Renal cortical epithelial cell (primary cell): Measurements from ENCODE around the gene E2F4. TPM values are rescaled to one million over a fixed set of nuclear protein-coding genes. Genes with fewer than 3 reads are reported as not detected.

Source experiments
- DNase-seq: peaks from one replicate; pipeline ENCODE4 v3.0.0-alpha.2; 2011; ENCODE audit warnings: low read depth
- total RNA-seq: library from RNA; depleted of rRNA; stranded (reverse); fragments of >200 nt; gene quantifications from 2 replicates; pipeline ENCODE4 v1.2.3, GENCODE V29; 2014

Gene E2F4
- total RNA-seq, 1 donor from 2014 or later, result 56.0 TPM

DNA sequence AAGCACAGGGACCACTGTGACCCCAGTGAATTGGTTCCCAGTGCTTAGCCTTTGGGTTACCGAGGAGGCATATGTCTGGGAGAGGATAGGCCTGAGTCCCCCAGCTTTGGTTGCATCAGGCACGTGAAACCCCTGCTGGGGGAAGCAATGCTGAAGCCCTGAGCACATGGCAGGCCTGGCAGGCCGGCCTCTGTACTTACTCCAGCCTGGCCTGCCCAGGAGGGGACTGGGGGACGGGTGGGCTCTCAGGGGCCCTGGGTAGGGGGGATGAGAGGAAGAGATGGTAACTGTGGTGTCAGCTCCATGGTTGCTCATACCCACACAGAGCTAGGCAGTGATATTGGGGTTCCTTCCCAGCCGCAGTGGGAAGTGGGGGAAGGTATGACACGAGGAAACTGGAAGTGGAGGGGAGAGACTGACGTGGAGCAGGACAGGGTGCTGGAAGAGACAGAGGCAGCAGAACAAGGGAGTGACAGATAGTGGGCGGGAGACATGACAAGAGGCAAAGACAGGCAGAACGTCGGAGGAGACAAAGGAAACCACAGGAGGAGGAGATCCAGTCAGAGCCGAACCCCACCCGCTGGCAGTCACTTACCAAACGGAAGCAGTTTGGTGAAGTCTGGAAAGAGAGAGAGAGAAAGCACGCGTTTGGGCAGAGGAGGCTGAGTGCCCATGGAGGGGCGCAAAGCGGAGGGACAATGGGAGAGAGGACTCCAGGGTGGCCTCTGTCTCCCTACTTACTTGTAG lies 44.0 kb downstream of the E2F4 start:
- no peak for DNase-seq

DNA sequence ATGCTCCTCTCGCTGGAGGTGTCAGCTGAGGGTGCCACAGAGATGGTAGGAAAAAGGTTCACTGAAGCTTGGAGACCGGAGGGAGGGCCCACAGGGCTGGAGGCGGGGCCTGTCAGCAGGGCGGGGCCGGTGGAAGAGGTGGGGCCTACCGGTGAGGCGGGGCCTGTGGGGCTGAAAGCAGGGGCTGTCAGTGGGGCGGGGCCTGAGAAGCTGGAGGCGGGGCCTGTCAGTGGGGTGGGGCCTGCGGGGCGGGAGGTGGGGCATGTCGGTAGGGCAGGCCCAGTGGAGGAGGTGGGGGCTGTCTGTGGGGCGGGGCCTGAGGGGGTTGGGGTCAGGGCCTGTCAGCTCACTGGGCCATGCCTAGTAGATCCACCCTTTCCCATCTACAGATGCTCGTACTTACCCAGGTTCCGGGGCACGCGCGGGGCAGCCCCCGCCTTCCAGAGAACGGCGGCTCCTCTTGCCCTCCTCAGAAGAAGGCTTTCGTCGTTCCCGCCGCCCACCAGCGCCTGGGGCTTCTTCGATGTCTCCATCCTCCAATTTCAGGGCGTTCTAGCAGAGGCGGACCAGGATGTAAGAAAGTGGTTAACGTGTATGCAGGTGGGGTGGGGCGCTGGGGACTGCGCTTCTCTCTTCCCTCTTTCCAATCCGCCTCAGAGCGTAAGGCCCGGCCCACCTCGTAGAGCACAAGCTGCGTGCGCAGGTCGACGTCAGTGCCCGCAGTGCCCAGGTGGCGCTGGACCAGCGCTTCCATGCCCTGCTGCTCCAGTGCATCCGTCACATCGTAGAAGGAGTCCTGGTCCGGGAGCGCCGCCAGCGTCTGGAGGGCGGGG lies 44.8 kb downstream of the E2F4 start:
- no peak for DNase-seq

- no peak for DNase-seq
Observed at GRCh38 chr16:67237396-67238277, 45.7 kb downstream of the E2F4 start.

DNA sequence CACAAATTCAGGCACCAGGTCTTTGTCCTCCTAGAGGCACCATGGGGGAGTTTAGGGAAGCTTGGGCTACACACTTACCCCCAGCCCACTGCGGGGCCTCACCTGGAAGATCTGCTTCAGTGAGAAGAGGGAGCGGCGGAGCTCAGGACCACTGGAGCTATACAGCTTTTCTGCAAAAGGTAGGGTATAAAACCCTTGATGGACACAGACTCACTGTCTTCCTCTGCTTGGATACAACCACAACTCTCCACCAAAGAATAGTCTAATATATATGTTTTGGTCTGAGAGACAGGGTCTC lies 46.3 kb downstream of the E2F4 start:
- no peak for DNase-seq

- no peak for DNase-seq
Observed at GRCh38 chr16:67238806-67239470, 47.0 kb downstream of the E2F4 start.

DNA sequence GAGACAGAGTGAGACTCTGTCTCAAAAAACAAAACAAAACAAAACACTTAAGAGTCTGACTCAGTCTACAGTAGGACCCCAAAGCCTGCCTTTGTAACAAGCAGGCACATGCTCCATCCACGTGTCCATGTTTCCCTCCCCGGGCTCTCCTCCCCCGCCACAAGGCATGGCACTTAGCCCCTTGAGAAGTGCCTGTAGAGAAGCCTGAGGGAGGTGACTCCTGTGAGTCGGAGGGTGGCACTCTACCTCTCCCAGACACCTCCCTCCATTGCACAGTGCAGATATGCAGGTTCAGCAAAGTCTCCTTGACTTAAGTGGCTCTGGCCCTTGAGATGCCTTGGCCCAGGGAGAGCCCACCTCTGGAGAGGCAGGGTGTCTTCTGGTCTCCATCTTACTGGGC lies 48.6 kb downstream of the E2F4 start:
- DNase-seq, result peak; percentile 20

- DNase-seq, result peak; percentile 85
Observed at GRCh38 chr16:67241008-67241900, 49.3 kb downstream of the E2F4 start.

- DNase-seq, result no peak
Observed at GRCh38 chr16:67242138-67242730, 50.3 kb downstream of the E2F4 start.

DNA sequence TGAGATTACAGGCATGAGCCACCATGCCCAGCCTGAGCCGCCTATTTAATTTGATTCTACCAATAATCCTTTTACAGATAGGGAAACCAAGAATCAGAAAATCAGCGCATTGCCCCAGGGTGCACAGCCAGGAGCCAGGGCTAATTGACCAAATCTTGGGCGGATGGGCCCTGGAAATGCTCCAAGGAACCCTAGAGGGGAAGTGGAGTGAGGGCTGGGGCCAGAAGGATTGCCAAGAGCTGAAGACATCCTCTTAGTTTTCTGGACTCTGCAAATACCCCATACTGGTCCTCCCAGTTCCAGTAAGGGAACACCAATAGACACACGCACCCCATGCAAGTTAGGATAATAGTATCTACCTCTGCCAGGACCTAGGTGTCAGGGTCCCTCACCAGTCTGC lies 51.5 kb downstream of the E2F4 start:
- no peak for DNase-seq

GRCh38 chr16:67244387-67245185 lies 52.6 kb downstream of the E2F4 start:
- peak; percentile 69 for DNase-seq

- no peak for DNase-seq
Observed at GRCh38 chr16:67245186-67245585, 53.2 kb downstream of the E2F4 start.

DNA sequence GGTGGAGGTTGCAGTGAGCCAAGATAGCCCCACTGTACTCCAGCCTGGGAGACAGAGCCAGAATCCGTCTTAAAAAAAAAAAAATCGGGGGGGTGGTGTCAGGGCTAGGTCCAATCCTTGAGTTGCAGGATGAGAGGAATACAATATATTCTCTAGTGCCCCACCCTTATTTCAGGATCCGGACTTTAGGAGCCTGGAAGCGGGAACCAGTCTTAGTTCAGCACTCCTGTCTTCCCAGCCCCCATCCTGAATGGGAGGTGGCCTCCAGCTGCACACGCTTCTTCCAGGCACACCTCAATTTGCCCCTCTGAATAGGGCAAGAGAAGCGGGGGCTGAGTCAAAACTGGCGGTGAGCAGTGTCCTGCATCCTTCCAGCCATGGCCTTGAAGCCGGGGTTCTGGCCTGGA lies 53.7 kb downstream of the E2F4 start:
- DNase-seq, result no peak

DNA sequence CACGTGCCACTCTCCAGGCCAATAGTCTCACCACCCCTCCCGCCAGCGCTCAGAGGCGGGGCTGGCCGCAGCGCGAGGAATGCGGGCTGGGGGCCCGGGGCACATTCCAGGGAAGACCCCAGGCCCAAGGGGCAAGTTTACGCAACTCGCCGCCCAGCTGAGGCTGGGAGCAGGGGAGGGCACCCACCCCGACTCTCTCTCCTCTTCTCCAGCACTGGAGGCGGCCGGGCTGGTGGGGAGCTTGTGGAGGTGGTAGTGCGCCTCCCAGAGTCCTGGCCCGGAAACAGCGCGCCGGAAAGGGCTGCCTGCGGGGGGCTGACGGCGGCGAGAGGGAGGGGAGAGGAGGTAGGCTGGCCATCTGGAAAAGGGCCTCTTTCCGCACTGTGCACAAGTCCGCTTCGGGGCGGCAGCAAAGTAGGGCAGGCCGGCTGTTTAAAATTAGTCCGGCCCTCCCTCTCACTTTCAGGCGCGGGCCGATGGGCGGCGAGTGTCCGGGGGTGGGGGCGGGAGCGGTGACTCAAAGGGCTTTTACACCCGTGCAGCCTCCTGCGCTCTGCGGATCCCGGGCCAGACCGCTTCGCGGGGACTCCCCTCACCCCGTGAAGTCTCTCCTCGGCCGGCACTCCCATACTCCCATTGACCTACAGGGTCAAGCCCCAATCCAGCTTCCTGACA lies 54.3 kb downstream of the E2F4 start:
- DNase-seq, result peak; percentile 71

- peak; percentile 36 for DNase-seq
Observed at GRCh38 chr16:67246756-67247191, 54.8 kb downstream of the E2F4 start.

GRCh38 chr16:67247192-67248072 lies 55.5 kb downstream of the E2F4 start, which contains the start of gene FHOD1:
FHOD1 (minus strand) TSS chr16:67247481; CDS start chr16:67247410, 71 bp downstream.
- peak; percentile 81 for DNase-seq

DNA sequence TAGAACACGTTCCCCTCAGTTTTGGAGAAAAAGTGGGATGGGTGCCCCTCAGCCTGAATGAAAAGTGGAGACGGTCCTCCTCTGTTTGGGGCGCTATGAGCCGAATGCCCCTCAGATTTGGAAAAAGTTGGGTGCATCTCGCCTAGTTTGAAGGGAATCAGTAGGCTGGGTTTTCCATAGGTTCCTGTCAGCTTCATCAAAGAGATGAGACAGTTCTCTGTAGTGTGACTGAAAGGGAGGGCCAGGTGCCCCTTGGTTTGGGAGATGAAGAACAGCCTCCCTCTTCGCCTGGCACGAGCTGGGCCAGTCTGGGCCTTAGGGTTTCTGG lies 56.1 kb downstream of the E2F4 start:
- no peak for DNase-seq
